ENCODE measurements around the gene ALOX12B.
"Not testable (repeated sequence)": the region's sequence is repeated elsewhere in the genome, so short reads cannot be mapped to it uniquely, and the experiment has no call there.

ALOX12B gene

DNA sequence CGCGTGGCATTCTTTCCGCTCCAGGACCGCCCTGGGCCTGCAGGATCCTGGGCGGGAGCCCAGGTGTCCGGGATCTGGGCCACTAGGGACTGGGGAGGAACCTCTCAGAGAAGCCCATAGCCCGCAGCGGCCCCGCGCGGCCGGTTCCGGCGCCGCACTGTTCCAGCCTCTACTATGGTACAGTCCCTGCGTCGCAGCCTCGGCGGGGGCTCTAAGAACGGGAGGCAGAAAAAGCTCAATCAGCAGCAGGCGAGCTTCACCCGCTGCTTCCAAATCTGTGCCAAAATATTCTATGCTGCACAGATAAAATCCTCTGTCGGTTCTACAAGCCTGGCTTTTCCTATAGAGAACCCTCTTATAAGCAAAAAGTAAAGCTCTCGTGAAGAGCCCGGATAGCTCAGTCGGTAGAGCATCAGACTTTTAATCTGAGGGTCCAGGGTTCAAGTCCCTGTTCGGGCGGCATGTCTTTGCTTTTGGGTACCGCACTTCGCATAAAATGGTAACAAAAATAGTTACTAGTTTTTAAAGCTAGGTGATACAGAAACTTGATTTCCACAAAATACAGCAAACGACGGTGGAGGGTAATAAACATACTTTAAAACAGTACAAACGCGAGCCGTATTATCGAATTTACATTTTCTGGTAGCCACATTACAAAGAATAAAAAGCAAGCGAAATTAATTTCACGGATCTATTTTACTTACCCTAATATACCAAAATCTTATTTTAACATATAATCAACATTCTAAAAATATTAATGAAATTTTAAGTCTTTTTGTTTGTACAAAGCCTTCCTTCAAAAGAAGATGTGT lies 31.5 kb upstream of the ALOX12B start:
- DNase-seq (ENCODE audit: low read depth), result no peak

DNA sequence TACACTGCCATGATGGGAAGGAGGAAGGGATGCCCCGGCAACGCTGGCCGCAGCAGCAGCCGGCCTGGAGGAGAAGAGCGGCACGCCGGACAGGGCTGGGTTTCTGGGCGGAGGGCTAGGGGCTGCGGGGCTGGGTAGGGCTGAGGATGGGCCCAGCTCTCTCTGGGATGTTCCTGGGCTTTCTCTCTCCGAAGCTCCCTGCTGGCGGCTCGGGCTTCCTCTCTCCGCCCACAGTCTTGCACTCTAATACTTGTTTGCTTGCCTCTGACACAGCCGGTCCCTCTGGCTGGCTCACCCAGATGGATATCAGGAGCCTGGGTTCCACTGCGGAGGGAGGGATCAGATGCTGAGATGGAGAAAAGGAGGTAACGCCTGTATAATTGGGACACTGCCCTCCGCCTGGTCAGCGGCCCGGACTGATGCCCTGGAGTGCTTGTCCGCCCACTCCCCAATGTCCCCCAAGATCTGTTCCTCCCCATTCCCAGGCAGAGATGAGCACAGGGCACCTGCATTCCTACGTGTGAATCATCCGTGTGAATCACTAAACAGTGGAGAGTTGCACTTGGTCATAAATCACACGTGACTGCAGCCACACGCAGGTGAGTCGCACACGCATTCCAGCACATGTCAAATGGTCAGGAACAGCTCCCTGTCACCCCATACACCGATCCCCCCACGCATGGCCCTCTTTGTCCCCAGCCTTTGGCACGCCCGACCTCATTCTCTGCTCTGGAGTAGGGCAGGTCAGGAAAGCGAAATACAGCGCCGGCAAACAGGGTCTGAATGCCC lies 30.7 kb upstream of the ALOX12B start, which contains the start of gene ALOXE3:
ALOXE3 (minus strand) TSS at position 535 of the 789 bp plus-strand sequence; CDS start at position 11, 524 bp downstream.
- no peak for DNase-seq (ENCODE audit: low read depth)

DNA sequence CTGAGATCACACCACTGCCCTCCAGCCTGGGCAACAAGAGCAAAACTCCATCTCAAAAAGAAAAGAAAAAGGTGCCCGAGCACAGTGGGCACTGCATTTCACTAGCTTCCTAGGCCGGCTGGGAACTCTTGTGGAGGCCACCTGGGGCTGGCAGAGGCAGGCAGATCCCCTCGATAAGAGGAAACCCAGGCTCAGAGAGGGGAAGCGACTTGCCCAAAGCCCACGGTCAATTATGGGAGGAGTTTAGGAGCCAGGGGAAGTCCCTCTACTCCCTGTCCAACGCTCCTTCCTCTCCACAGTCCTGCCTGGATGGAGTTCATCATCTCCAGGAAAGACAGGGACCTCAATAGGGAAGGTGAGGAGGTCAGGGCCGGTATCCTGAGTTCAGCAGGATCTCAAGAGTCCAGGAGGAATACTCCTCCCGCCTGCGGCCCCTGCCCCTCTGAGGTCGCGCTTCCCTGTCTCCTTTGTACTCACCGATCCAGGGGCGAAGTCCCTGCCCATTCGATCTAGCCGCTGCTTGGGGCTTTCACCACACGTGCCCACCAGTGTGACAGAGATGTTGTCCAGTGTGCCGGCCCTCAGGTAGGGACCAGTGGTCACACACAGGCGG lies 30.0 kb upstream of the ALOX12B start:
- no peak for DNase-seq (ENCODE audit: low read depth)

DNA sequence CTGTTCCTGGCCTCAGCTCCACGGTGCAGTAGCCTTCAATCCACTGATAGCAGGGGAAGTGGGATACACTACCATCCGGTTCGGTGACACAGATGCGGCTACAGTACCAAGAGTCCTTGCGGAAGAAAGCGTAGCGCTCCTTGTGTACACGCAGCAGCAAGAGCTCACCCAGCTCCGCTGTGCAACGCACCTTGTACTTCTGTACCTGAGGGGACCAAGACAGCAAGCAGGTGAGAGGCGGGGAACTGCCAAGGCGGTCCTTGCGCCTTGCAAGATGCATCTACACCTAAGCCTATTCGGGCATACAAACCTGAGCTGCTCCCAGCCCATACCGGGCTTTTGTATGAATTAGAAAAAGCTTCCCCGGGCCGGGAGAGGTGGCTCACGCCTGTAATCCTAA lies 29.3 kb upstream of the ALOX12B start:
- no peak for DNase-seq (ENCODE audit: low read depth)

DNA sequence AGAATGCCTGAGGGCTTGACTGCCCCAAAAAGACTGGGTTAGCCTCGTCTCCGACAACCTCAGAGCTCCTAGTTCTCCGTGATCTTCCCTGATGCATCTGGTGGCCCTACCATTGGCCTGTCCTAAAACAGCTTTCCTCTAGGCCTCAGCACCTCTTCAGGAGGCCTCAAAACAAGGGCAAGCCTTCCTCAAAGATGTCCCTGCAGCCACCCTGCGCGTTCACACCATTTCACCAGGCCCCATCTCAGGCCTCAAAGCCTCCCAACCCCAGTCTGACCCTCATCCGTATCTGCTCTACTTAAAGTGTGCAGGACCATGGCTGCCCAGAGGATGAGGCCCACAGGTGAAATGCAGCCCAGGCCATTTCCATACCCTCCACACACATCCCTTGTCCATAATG lies 23.4 kb upstream of the ALOX12B start:
- DNase-seq (ENCODE audit: low read depth), result no peak

DNA sequence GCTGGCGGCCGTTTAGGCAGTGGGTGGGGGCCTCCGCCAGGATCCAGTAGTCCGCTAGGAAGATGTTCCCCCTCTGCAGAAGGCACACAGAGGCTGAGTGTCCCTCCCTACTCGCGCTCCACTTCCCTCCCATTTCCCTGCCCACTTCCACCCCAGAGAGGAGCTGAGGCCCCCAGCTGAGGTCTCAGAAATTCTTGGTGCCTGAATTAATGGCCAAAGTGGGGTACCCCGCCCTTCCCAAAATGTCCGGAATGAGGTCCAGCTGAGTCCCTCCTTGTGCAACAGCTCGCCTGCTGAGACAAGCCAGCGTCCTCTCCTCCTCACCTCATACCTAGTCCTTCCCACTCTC lies 22.9 kb upstream of the ALOX12B start:
- no peak for DNase-seq (ENCODE audit: low read depth)

DNA sequence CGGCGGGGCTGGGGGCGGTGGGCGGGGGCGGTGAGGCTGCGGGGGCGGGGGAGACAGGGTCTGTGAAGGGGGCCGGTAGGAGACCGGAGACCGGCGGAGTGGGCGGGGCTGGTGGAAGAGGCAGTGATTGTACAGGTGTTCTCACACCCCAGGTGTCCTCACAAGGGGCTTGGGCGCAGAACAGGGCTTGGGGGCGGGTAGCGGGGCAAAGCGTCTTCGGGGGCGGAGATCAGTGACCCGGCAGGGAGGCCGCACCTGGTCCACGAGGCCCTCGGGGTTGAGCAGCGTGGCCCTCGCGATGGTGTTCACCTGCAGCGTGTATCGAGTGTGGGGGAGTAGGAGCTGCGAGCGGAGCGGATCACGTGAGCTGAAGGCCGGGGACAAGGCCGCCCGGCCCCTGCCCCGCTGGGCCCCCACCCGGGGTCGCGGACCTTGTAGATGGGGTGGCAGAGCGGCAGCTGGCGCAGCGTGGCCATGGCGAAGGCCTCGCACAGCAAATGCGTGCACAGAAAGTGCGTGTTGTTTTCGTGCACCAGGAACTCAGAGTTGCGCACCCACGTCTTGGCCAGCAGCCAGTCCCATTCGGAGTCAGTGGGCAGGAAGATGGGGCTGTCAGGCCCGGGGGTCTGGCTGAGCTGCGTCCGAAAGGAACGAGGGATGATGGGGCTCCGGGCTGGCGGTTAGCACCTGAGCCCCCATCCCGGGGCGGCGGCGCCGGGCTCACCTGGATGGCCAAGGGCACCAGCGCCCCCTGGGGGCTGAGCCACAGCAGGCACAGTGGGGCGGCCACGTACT lies 22.3 kb upstream of the ALOX12B start:
- no peak for DNase-seq (ENCODE audit: low read depth)

DNA sequence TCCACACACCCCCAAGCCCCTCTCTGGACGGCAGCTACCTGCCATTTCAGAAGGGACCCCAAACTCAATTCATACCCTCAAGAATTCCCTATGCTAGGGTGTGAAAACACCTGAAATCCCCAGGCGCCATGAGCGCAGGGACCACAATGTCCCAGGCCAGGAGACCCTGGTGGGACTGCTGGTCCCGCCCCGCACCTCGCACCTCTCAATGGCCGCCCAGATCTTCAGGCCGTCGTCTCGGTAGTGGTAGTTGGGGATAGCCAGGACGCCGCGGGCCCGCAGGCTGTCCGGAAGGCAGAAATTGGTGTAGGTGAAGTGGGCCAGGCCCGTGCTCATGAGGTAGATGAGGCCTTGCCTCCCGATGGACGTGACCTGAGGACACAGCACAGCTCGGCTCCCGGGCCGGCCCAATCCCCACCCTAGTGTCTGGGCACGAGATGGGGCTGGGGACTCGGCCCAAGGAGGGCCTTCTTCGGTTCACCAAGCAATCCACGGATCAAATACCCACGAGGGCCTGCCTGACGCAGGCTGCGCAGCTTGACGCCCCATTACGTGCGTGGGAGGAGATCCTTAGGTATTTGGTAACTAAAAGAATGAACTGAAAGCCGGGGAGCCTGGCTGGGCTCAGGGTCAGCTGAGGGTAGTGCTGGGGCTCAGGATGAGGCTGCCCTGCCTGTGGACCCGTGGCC lies 21.6 kb upstream of the ALOX12B start:
- DNase-seq (ENCODE audit: low read depth), result no peak

DNA sequence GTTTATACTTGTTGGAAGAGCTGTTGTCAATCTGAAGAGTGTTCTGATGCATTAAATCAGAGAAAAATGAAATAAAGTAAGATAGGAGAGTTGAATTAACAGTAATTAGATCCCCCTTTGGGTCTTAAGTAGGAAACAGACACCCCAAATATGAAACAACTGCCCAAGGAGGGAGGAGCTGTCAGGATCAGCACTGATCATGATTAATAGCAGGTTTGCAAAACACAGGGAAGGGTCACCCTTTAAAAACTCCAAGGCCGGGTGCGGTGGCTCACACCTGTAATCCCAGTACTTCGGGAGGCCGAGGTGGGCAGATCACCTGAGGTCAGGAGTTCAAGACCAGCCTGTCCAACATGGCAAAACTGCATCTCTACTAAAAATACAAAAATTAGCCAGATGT lies 19.5 kb upstream of the ALOX12B start:
- not testable (repeated sequence) for DNase-seq (ENCODE audit: low read depth)

DNA sequence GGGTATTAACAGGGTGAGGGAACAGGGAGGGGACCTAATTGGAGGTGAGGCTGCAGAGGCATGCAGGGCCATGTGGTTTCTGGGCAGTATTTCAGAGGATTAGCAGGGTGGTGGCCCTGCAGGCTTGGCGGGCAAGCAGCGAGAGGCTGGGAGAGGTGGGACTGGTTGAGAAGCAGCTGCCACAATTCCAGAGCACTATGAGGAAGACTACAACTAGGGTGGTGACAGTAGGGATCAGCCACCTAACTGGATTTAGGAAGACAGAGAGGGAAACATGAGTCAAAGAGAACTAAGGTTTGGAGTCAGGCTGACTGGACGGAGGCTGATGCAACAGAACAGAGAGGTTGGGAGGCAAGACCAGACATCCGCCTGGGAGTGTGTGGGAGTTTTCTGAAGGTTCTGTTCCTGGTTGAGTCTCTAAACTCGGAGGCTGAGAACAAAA lies 18.5 kb upstream of the ALOX12B start:
- no peak for DNase-seq (ENCODE audit: low read depth)

DNA sequence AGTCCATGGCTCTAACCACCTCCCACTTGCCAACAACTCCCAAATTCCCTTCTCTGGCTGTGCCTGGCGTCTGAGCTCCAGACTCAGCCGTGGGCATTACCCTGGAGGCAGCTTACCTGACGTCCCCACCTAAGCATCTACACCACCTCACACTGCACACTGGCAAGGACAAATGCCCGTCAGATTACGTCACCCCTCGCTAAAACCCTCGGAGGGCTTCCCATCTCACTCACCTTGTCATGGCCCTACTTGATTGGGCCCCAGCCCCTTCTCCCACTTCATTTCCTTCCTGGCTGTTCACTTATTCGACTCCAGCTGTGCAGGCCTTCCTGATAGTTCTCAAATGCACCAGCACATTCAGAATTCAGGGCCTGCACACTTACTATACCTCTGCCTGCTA lies 17.4 kb upstream of the ALOX12B start:
- no peak for DNase-seq (ENCODE audit: low read depth)

DNA sequence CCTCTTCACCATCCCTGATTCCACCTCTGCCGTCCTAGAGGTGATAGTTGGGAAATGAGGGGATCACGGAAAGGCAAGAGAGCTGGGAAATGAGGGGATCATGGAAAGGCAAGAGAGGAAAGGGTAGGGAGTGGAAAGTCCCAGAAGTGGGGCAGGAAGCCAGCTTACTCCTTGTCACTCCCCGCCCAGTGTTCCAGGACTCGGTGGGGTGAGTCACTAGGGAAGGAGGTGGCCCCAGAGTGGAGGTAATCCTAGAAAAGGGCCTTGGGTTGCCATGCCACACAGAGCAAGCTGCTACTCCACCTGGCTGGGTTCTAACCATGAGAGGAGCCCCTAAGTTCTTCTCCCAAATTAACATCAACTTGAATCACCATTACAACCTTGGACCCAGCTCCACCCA lies 16.0 kb upstream of the ALOX12B start:
- no peak for DNase-seq (ENCODE audit: low read depth)

DNA sequence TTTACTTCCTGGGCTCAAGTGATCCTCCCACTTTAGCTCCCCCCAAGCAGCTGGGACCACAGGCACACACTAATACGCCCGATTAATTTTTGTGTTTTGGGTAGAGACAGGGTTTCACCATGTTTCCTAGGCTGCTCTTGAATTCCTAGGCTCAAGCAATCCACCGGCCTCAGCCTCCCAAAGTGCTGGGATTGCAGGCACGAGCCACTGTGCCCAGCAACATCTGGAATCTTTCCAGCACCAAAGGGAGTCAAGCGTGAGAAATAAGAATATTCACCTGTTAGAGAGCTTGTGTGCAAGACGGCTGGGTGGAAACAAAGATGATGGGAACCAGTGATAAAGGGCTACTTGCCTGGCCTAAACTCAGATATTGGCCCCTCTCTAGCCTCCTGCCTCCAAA lies 14.2 kb upstream of the ALOX12B start:
- no peak for DNase-seq (ENCODE audit: low read depth)

DNA sequence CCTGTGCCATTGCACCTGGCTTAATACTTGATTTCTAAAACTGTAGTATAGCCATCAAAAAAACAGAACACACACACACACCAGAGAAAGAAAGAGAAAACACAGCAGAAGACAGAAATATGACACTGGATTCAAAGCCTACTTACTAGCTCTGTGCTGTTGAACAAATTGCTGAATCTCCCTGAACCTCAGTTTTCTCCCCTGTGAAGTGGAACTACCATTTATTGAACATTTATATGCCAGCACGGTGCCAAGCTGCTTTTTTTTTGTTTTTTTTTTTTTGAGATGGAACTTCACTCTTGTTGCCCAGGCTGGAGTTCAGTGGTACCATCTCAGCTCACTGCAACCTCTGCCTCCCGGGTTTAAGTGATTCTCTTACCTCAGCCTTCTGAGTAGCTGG lies 13.2 kb upstream of the ALOX12B start:
- DNase-seq (ENCODE audit: low read depth), result no peak

DNA sequence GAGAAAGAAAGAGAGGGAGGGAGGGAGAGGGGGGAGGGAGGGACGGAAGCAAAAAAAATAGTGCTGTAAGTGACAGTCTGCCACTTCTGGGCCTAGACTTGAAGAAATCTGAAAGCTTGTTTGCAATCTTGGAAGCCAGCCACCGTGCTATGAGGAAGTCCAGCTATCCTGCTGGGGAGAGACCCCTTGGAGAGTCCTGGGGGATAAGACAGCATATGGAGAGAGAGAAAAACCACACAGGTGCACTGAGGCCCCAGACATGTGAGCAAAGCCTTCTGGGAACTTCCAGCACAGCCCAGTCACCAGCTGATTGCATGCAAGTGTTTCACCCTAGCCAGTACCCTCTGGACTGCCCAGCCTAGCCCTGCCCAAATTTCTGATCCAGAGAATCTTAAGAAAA lies 12.6 kb upstream of the ALOX12B start:
- DNase-seq (ENCODE audit: low read depth), result no peak

DNA sequence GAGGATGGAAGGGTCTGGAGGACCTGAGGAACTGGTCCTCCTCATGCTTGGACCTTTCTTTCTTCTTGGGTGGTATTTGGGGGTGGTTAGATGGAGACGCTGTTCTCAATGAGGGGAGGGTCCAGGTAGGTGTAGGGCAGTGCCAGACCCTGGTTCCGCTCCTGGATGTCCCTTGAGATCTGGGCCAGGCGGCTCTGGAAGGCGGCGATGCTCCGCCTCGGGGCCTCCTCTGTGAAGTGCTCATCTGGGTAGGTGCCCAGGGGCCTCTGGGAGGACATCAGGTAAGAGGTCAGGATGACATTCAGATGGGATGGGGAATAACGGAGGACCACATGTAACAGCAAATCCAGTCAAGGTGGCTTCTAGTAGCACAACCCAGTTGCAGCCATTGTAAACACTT lies 9.0 kb upstream of the ALOX12B start:
- no peak for DNase-seq (ENCODE audit: low read depth)

DNA sequence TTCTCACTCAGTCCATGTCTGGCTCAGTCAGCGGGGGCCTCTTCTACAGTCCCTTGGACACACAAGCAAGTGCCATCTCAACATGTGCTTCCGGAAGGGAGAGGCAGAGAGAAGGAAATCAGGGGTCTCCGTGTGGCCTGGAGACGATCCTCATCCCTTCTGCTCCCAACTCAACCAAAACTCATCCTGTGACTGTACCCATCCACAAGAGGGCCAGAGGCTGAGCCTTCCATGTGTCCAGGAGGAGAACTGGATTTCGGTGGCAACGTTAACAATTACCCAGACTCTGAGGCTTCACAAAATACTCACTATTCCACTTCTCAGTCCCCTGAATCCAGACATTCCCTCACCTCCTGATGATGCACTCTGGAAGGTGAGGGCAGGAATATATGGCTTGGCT lies 7.8 kb upstream of the ALOX12B start:
- DNase-seq (ENCODE audit: low read depth), result no peak

DNA sequence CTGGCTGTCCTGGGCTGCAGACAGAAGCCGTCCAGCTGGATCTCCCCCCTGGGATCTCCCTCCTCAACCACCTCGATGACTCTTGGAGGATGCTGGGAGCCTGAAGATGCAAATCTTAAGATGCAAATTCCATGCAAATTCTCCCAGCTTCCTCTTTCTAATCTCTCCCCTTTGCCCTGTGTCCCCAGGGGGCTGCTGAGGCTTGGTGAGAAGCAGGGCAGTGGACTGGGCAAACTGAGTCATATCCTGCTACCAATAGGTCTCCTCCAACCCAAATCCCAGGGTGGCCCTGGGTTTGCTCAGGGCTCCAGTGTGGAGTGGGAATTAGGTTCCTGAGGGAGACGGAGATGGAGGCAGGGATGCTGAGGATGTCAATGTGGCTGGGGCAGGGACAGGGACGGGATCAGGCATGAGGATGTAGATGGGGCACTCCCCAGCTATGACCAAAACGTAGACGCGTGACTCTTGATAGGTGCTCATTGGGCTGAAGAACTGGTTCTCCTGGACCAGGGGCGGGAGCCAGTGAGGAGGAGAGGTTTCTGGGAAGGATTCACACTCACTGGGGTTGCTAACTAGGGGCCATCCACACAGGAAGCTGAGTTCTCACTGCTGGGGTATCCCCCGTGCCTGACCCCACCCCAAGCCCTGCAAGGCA lies 3.6 kb upstream of the ALOX12B start:
- DNase-seq (ENCODE audit: low read depth), result no peak

DNA sequence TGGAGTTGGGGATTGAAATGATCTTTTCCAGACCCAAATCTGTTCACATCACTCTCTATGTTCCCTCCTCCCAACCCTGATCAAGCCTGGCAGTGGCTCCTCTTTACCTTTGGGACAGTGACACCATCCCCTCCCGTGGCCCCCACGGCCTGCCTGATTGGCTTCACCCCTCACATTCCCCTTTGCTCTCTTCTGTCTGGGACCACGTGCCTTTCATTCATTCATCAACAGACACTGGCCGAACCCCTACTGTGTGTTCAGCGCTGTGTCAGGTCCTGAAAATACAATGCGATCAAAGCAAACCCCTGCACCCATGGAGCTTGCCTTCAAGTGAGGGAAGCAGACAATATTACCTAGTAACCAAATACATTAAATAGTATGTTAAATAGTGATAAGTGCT lies 2.2 kb upstream of the ALOX12B start:
- DNase-seq (ENCODE audit: low read depth), result no peak

DNA sequence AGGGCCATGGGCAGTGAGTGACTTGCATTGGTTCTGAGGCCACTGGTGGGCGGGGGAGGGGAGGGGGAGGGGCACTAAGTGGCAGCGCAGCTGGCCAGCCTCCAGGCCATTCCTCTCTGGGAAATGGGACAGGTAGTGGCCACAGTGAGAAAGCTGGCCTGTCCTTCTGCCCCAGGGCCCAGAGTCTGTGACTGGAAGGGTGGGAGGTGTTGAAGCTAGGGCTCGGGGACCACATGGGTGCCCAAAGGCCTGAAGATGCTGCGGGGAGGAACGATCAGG lies 375 bp upstream of the ALOX12B start:
- no peak for DNase-seq (ENCODE audit: low read depth)

DNA sequence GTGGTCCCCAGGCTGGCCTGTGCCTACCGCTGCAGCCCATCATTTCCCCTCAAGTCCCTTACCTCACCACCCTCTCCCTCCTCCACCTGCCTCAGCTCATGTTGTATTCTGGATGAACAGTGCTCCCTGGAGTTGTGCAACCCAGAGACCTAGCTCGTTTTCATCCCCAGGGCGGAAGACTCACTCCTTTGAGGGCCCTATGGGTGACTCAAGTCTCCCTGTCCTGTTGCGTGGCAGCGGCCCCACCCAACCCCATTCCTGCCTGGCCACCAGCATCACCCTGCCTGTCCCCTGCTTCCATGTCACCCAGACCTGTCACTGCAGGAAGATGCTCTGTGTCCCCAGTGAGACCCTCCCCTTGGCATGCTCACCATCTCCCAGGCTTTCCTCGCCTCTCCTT lies 3.3 kb downstream of the ALOX12B start:
- no peak for DNase-seq (ENCODE audit: low read depth)

Data from CMK (cell line).